Muscle layer of colon (tissue), 2 donors: Measurements from ENCODE around the gene DIS3L2.

Experiments used
- H3K27ac ChIP-seq: one replicate; pipeline ENCODE4 v1.7.0; 2013; ENCODE audit warnings: low read depth, mild to moderate bottlenecking, low read length, moderate library complexity
- H3K27me3 ChIP-seq, 2 donors: one replicate each; pipeline ENCODE4 v1.7.0; 2013; ENCODE audit warnings: low read length in 2 of 2, mild to moderate bottlenecking in 2 of 2; ENCODE audit not compliant: insufficient read depth in 2 of 2, control insufficient read depth in 1 of 2
- H3K36me3 ChIP-seq: one replicate; pipeline ENCODE4 v1.7.0; 2013; ENCODE audit warnings: mild to moderate bottlenecking, low read length; ENCODE audit not compliant: insufficient read depth
- H3K4me1 ChIP-seq: one replicate; pipeline ENCODE4 v1.7.0; 2013; ENCODE audit warnings: mild to moderate bottlenecking, low read length; ENCODE audit not compliant: insufficient read depth
- H3K4me3 ChIP-seq, 2 donors: one replicate each; pipeline ENCODE4 v1.7.0; 2013; ENCODE audit warnings: low read length in 2 of 2, low read depth in 1 of 2, mild to moderate bottlenecking in 1 of 2, moderate library complexity in 1 of 2
- H3K9ac ChIP-seq: one replicate; pipeline ENCODE4 v1.7.0; 2013; ENCODE audit warnings: low read length
- H3K9me3 ChIP-seq: one replicate; pipeline ENCODE4 v1.7.0; 2013; ENCODE audit warnings: mild to moderate bottlenecking, low read length
- donor health status: abdominal sarcoma.
- donor health status: Adenocarcinoma of cecum.

DIS3L2 gene

DNA sequence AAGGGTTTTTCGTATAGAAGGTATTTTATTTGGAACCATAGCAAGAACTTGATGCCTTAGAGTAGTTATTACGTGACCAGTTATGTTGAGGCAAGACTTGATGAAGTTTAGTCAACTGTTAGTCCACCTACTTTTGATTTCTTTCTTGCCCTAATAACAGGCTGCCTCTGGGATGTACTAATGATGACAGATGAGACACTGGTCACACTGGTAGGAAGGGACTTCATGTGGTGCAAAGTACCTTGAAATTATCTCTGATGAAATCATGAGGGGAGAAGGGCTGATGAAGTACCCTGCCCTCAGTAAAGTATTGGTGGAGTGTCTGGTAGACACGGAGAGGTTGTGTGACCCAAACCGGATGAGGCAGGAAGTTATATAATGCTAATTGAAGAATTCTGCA is 5.4 kb downstream of the DIS3L2 start:
- no peaks in the 10 kb centered on the region for H3K9me3 ChIP-seq
- no peaks in the 10 kb centered on the region for H3K27me3 ChIP-seq
- peaks cover 5% of the 10 kb centered on the region for H3K4me1 ChIP-seq
- no peak overlapping the region for H3K9ac ChIP-seq
- no peaks in the 10 kb centered on the region for H3K36me3 ChIP-seq
- H3K4me3 ChIP-seq, result no peak overlapping the region
- H3K27ac ChIP-seq, result no peak overlapping the region

DNA sequence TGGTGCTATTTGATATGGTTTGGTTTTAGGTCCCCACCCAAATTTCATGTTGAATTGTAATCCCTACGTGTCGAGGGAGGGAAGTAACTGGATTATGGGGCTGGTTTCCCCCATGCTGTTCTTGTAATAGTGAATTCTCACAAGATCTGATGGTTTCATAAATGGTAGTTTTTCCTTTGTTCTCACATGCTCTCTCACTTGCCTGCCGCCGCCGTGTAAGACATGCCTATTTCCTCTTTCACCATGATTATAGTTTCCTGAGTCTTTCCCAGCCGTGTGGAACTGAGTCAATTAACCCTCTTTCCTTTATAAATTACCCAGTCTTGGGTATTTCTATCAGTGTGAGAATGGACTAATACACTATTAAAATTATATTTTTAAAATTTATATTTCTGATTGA is 7.3 kb downstream of the DIS3L2 start:
- Histone ChIP-seq H3K36me3 (no peaks in the 10 kb centered on the region), H3K27ac (no peak overlapping the region), H3K27me3 (no peaks in the 10 kb centered on the region), H3K9ac (no peak overlapping the region), H3K9me3 (no peaks in the 10 kb centered on the region), H3K4me3 (no peak overlapping the region), H3K4me1 (no peaks in the 10 kb centered on the region)

DNA sequence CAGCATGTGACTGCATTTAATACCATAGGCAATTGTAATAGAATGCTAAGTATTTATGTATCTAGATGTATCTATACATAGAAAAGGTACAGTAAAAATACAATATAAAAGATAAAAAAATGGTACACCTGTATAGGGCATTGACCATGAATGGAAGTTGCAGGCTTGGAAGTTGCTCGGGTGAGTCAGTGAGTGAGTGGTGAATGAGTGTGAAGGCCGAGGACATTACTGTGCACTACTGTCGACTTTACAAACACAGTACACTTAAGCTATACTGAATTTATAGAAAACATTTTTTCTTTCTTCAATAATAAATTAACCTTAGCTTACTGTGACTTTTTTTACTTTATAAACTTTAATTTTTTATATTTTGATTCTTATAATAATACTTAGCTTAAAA is 8.9 kb downstream of the DIS3L2 start:
- Histone ChIP-seq H3K9ac (no peak overlapping the region), H3K36me3 (no peaks in the 10 kb centered on the region), H3K4me1 (no peaks in the 10 kb centered on the region), H3K27me3 (no peaks in the 10 kb centered on the region), H3K27ac (no peak overlapping the region), H3K4me3 (no peak overlapping the region), H3K9me3 (no peaks in the 10 kb centered on the region)

DNA sequence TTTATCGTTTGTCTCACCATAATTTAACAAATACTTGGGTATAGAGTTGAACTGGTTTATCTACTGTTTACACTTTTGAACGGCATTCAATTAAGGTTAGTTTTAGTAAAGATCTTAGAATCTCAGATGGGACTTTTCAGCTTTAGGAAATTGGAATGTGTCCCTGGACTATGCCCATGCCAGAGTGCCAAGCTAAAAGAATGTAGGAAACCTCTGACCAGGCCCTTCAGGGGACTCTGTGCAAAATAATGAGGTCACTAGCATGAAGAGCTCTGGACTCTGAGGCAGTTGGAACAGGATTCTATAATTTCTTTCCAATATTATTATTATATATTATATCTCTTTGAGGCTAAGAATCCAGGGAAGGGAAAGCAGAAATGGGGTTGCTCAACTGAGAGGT is 13.5 kb downstream of the DIS3L2 start:
- Histone ChIP-seq H3K4me3 (no peak overlapping the region), H3K27me3 (no peaks in the 10 kb centered on the region), H3K9ac (no peak overlapping the region), H3K27ac (no peak overlapping the region), H3K4me1 (no peaks in the 10 kb centered on the region), H3K9me3 (no peaks in the 10 kb centered on the region), H3K36me3 (no peaks in the 10 kb centered on the region)

DNA sequence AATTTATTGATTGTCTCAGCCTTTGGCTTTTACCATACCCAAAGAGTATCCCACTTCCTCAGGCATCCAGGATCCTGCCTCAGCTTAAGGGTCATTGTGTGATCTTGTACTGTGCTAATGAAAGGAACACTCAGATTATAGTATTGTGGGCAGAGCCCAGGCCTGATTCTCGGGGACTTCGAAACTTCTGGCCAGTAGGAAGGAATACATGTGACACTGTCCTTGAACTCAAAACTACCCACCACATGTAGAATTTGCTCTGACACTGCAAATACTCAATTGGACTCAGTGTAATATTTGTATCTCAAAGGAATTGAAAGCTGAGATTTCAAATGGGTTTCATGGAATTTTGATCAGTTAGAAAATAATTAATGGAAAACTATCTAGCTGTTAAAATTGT is 15.9 kb downstream of the DIS3L2 start:
- no peak overlapping the region for H3K4me3 ChIP-seq
- no peaks in the 10 kb centered on the region for H3K9me3 ChIP-seq
- no peak overlapping the region for H3K9ac ChIP-seq
- no peak overlapping the region for H3K27ac ChIP-seq
- no peaks in the 10 kb centered on the region for H3K27me3 ChIP-seq
- no peaks in the 10 kb centered on the region for H3K36me3 ChIP-seq
- no peaks in the 10 kb centered on the region for H3K4me1 ChIP-seq

DNA sequence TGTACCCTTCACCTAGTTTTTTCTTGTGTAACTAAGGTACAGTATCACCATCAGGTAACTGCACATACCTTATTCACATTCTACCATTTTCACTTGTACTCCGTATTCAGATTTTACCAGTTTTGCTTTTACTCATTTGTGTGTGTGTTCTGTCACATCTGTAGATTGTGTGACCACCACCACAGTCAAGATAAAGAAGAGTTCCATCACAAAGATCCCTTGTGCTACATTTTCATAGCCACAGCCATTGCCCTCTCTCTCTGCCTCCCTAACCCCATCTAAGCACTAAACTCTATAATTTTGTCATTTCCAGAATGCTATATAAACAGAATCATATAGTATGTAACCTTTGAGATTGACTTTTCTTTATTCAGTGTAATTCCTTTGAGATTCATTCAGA is 23.5 kb downstream of the DIS3L2 start:
- H3K36me3 ChIP-seq, result no peaks in the 10 kb centered on the region
- peaks cover 13% of the 10 kb centered on the region for H3K4me1 ChIP-seq
- no peaks in the 10 kb centered on the region for H3K9me3 ChIP-seq
- H3K4me3 ChIP-seq, result no peak overlapping the region
- no peak overlapping the region for H3K9ac ChIP-seq
- H3K27me3 ChIP-seq, result no peaks in the 10 kb centered on the region
- H3K27ac ChIP-seq, result no peak overlapping the region

DNA sequence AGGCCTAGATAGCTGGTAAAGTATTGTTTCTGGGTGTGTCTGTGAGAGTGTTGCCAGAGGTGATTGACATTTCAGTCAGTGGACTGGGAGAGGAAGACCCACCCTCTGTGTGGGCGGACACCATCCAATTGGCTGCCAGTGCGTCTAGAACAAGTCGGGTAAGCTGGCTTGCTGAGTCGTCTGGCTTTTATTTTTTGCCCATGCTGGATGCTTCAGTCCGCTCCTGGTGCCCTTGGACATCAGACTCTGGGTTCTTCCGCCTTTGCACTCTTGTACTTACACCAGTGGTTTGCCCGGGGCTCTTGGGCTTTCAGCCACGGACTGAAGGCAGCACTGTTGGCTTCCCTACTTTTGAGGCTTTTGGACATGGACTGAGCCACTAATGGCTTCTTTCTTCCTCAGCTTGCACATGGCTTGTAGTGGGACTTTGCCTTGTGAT is 24.3 kb downstream of the DIS3L2 start:
- Histone ChIP-seq H3K27ac (no peak overlapping the region), H3K9ac (no peak overlapping the region), H3K4me1 (peaks cover 13% of the 10 kb centered on the region), H3K27me3 (no peaks in the 10 kb centered on the region), H3K4me3 (no peak overlapping the region), H3K9me3 (no peaks in the 10 kb centered on the region), H3K36me3 (no peaks in the 10 kb centered on the region)

DNA sequence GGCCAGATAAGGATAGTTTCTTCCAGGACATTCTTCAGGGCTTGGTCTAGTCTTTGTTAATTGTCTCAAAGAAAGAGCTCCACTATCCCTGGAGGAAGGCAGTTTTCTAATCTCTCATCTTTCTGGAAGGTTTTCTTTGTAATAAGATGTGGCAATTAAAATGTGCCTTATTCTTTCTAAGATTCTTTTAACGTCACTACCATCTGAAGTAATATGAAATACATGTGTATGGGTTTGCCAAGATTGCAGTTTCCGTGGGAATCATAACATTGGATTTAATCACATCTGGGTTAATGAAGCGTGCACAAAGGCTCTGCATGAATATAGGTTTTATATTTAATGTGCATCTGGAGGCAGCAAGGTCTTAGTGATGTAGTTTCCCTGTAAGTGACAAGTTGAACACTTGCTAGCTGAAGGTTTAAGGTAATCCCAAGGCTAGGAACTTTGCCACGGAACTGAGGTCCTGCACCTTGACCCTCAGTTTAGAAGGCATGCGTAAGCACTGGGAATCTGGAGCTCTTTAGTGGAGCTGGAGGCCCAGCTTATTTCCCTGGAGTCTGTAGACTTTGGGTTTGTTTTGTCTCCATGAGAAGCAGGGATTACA is 25.7 kb downstream of the DIS3L2 start:
- no peaks in the 10 kb centered on the region for H3K9me3 ChIP-seq
- no peaks in the 10 kb centered on the region for H3K36me3 ChIP-seq
- H3K9ac ChIP-seq, result no peak overlapping the region
- no peaks in the 10 kb centered on the region for H3K27me3 ChIP-seq
- no peak overlapping the region for H3K27ac ChIP-seq
- H3K4me3 ChIP-seq, result no peak overlapping the region
- peaks cover 13% of the 10 kb centered on the region for H3K4me1 ChIP-seq

DNA sequence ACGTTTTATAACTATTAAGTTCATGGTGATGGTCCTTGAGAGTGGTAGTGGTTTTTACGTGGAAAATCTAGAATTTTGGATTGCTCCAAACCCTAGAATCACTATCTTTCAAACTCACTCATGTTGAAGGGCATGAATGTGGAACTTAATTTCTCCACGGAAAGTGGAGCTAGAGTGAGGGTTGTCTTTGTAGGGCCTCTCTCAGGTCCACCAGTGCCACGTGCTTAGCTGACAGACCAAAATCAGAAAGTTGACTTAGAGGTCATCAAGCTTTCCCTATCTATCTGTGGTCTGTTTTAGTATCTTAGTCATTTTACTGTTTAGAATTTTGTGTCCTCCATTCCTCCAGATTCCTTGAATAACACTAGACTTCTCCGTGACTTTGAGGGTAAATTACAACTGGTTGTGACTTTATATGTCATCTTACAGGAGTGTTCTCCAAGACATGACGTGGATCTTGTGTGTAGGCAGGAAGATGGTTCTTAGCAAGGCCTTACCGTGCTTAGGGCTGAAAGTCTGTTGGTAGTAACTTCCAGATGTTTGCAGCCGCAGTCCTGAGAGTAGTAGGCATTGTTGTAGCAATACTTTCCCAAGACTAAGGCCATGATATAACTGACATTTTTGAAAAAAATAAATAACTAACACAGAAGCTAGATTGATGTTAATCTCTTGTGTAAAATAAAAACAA is 26.8 kb downstream of the DIS3L2 start:
- peaks cover 13% of the 10 kb centered on the region for H3K4me1 ChIP-seq
- no peak overlapping the region for H3K9ac ChIP-seq
- no peaks in the 10 kb centered on the region for H3K9me3 ChIP-seq
- H3K4me3 ChIP-seq, result no peak overlapping the region
- H3K27me3 ChIP-seq, result no peaks in the 10 kb centered on the region
- H3K36me3 ChIP-seq, result no peaks in the 10 kb centered on the region
- no peak overlapping the region for H3K27ac ChIP-seq

DNA sequence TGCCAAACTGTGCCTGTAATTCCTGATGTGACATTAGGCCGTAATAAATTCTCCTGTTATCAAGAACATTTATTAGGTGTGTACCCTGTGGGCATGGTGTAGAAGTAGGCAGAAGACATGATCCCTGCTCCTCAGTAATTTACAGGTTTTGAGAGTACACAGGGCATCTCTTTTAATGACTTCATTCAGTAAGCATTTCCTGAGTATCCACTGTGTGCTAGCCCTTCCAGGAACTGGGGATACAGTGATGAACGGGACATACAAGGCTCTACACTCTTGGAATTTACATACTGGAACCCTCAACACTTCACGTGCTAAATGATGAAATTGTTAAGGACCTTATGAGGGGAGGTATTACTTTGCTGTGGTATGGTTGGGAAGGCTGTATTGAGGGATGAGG is 30.2 kb downstream of the DIS3L2 start:
- Histone ChIP-seq H3K4me3 (no peak overlapping the region), H3K4me1 (peaks cover 8% of the 10 kb centered on the region), H3K9me3 (no peaks in the 10 kb centered on the region), H3K27ac (no peak overlapping the region), H3K36me3 (no peaks in the 10 kb centered on the region), H3K27me3 (no peaks in the 10 kb centered on the region), H3K9ac (no peak overlapping the region)

DNA sequence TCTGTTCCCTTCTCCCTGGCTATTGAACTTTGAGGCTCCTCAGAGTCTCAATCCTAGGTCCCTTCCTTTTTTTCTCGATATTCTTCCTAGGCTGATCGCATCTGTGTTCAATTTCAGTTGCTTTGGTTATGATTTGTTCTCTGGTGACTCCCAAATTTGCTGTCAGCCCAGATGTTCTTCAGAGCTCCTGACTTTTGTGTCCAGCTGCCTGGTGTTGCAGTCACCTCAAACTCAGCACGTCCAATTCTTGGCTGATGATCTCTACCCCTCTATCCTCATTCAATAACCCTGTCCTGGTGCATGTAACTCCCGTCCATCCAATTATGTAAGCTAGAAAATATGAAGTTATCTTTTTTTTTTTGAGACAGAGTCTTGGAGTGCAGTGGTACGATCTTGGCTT is 31.4 kb downstream of the DIS3L2 start:
- Histone ChIP-seq H3K9me3 (no peaks in the 10 kb centered on the region), H3K27me3 (no peaks in the 10 kb centered on the region), H3K4me3 (no peak overlapping the region), H3K4me1 (no peaks in the 10 kb centered on the region), H3K36me3 (no peaks in the 10 kb centered on the region), H3K27ac (no peak overlapping the region), H3K9ac (no peak overlapping the region)
